CD4-positive, alpha-beta T cell treated with Interferon alpha-2 for 1 hour (primary cell): ENCODE data around the gene KIF3A.

Experiments used
- DNase-seq, 2 donors: peaks; one replicate each; pipeline ENCODE4 v3.0.0-alpha.2; 2020 to 2022

The KIF3A gene

DNA sequence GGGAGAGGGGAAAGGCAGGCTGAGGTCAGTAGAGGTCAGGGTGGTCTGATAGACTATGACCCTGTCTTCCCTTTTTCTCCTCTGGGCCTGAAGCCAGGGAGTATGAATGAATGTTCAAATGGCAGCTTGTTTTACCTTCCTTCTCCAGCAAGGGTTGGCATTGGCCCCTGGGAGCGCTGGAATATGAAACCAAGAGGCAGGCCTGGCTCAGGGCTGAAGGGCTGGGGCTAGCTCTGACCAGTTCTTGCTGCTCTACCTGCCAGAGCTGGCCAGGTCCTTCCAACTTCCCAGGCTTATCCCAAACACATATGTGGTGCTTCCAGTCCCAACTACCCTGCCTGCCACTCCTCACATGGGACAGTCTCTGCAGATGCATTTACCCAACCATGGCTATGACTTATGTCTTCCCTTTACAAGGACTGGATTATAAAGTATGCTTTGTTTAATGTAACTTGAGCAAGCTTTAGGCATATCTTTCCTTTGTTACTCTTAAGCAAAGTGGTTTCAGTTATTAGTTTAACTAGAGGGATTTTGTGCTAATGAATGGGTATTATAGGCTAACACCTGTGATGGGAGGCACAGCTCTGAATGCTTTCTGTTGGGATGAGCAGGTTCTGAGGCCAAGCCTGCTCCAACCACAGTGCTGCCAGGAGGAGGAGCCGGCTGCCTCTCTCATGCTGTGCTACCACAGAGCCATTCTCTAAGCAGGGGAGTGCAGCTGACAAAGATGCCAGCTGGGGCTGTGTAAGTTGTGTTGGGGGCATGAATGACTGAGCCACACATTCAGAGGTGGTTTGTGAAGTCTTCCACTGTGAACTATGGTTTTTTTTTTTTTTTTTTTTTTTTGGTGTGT is 16.0 kb upstream of the KIF3A start:
- DNase-seq, result no peak

DNA sequence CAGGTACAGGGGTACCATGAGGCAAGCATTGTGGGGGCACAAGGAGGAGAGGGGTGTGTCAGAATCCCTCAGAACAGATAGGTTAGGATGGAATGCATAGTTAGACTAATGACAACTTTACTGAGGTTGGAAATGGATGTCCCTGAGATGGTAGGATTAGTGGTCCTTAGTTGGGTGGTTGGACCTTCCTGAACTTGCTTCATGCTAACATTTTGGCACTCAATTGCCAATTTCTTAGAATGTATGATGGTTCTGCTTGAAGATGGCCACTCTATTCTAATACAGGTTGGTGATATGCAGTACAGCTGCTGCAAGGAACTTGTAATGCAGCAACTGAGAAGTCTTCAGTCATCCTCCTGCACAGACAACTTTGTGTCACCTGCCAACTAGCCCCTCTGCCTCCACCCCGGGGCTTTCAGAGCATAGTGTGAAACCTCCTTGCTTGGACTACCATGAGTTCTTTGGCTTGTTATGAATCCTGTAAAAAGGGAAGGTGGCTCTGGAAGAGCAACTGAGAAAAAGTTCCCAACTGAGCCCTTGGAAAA is 15.3 kb upstream of the KIF3A start:
- no peak for DNase-seq

DNA sequence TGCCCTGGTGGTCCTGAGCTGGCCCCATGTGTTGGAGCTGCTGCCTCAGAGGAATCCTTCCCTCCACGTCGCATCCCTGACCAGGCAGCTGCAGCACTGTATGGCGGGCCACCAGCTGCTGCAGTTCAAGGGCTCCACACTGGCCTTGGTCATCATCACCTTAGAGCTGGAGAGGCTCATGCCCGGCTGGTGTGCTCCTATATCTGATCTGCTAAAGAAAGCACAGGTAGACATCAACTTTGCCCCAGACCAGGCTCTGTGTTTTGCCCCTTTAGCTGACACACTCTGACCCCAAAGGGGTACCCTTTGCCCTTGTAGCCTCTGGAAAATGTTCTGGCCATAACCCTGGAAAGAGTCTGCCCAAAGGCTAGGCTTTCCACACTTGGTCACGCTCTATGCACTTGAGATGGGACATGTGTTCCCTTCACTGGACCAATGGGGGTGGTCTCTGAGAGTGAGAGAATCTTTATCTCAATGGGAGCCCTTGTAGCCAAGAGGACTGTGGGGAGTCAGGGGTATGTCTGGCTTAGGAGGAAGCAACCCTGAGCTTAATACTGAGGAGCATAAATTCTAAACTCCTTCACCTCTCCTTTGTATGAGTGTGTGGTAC is 14.7 kb upstream of the KIF3A start:
- no peak for DNase-seq

DNA sequence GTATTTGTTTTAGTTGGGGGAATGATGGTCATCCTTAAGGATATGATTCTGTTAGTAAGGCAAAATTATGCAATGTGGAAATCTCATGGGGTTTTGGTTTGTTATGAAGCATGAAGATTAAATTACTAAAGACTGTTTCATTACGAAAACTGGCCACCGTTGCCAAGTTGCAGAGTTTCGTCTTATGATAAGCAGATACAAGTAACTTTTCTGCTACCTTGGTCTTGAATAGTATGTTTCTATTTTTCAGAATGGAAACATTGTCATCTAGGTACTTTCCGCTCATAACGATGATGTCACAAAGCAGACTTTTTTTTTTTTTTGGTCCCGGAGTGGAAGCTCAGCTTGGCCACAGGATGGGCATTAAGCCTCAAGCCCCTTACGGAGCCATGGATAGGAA is 14.1 kb upstream of the KIF3A start:
- DNase-seq, result peak in 1 of 2 donors; percentile 37

DNA sequence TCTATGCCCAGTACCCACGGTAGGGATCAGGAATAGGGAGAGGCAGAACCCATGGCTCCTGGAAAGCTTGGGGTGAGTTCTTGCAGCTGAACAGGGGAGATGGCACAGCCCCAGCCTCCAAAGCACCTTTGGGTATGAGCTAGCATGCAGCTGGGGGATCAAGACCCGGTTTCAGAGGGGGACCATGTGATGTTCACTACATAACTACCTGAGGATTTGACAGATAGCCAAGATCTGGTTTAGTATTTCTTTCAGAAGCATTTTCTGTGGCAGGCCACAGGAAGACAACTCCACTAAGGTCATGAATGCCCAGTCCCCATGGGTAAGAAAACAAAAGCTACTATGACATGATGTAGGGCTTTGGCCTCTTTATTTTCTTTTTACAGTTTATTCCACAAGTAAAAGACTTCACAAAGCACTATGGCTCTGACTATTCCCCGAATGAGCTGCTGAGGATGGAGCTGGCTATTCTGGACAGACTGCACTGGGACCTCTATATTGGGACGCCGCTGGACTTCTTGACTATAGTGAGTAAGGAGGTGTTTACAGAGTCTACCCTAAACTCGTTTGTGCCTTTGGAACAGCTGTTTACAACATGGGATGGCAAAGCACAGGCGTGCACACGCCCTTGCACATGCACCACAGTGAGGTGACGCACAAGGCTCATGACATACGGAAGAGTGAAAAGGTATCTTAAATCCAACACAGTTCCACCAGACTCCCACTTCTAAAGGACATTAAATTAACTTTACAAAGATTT is 13.3 kb upstream of the KIF3A start:
- DNase-seq, result no peak

DNA sequence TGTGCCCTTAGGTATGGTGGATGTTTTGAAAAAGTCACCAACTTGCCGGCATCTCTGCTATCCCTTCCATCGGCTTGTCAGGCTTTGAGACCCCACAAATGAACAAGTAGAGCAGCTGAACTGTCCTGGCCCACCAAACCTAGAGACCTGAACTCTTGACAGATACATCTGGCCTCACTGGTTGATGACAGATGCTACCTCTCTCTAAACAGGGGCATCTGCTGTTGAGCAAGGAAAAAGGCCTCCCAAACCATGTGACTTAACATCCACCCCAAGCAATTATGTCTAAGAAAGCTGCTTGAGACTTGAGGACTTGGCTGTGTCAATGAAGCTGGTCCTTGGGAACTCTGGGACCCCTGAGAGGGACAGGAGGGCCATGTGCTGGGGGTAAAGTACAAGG is 12.2 kb upstream of the KIF3A start:
- DNase-seq, result no peak

DNA sequence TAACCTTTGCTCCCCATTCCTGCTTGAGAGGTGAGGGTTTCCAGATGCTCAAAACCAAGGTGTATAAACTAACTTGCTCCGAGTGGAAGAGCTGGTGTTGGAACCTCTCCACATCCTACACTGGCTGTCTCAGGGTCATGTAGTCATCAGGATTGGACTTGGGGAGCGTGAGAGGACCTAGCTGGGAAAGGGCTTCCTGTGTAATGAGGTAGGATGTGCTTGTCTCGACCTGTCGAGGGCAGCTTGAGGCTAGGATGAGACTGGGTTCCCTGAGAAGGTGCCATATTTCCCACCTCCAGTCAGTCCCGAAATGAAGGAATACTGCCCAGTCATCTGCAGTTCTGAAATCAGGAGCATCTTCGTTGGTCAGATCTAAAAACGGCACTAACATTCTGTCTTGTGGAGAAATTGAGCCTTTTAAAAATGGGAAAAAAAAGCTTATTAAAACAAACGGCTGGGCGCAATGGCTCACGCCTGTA is 11.2 kb upstream of the KIF3A start:
- DNase-seq, result no peak

DNA sequence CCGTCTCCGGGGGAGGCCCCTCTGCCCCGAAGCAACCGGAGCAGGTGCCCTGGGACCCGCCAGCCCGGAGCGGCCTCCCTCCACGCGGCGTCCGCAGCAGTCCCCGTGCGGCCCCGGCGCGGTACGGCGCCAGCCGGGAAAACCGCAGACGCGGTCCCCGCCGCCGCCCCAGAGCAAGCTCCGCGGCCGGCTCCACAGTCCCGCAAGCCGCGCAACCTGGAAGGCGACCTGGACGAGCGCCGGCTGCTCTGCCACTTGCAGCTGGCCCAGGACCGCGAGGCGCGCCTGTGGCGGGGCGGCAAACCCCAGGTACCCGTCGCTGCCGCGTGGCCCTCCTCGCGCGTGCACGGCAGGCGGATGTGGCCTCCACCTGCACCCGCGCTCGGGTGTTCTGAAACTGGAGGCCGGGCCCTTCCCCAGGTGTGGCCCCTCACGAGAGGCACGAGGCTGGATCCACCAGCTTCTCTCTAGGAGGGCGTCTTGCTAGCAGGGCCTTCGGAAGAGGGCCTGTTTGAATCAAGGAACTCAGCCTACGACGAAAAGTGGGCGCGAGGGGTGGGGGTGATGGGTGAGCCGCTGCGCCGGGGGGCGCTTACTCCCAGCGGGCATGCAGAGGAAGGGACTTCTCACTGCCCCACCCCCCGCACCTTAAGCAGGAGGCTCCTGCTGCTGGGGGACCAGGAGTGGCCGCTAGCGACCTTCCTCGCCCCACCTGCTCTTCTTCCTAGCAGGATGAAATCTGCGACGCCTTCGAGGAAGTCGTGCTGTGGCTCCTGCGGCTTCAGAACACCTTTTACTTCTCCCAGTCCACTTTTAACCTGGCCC is 10.5 kb upstream of the KIF3A start:
- DNase-seq, result peak; percentile 28 to 62

DNA sequence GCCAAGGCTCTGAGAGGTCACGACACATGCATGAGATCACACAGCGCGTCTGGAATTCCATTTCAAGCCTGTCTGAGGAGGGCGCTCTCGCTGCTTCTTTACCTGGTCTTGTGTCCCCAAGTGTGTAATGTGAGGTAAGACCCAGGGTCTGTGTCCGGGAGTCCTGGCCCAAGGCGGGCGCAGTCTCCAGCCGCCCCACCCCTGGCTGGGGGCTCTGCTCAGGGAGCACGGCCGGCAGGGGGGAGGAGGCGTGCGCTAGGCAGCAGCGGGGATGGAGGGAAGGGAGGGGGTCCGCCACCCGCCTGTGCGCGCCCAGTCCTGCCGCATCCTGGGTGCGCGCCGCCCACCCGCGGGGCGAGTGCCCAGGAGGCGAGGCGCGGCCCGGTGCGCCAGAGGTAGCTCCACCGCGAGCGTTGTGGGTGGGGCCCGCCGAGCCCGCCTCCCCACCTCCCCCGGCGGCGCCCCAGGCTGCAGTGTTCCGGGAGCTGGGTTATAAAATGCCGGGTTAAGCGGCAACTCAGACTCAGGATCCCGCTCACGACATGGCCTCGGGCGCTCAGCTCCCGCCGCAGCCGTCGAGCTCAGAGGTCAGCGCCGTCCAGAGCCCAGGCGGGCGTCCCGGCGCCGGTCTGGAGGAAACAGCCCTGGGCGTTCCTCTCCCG is 9.7 kb upstream of the KIF3A start, which contains the start of gene CCNI2:
Gene CCNI2 (plus strand): TSS at position 473 of the 662 bp plus-strand sequence. CDS start 70 bp downstream, at position 543.
- peak; percentile 50 to 78 for DNase-seq

DNA sequence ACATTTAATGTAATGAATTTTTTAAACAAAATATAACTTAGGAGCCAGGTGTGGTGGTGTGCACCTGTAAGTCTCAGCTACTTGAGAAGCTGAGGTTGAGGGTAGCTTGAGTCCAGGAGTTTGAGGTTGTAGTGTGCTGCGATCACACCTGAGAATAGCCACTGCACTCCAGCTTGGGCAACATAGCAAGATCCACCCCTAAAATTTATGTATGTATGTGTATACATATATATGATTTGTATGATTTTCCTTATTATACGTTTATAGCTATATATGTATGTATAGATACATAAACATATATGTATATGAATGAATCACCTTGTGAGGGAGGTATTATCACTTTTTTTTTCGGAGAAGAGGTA is 9.2 kb upstream of the KIF3A start:
- no peak for DNase-seq

DNA sequence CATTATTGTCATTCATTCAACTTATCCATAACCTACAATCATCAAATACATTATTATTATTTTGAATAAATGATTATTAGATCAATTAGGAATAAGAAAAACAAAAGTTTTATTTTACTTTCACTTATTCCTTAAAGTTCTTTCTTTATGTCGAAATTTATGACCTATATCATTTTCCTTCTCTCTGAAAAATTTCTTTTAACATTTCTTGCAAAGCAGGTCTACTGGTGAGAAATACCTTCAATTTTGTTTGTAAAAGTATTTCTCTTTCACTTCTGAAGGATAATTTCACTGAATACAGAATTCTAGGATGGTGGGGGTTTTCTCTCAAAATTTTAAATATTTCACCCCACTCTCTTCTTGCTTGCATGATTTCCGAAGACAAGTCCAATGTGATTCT is 7.3 kb upstream of the KIF3A start:
- no peak for DNase-seq

DNA sequence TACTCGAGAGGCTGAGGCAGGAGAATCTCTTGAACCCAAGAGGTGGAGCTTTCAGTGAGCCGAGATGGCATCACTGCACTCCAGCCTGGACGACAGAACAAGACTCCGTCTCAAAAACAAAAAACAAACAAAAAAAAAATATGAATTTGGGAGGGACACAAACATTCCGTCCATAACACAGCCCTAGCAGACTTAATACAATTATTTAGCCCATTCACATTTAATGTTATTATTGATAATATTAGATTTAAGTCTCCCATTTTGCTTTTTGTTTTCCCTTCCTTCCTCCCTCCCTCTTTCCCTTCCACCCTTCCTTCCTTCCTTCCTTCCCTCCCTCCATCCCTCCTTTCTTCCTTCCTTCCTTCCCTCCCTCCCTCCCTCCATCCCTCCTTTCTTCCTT is 5.3 kb upstream of the KIF3A start:
- DNase-seq, result no peak

DNA sequence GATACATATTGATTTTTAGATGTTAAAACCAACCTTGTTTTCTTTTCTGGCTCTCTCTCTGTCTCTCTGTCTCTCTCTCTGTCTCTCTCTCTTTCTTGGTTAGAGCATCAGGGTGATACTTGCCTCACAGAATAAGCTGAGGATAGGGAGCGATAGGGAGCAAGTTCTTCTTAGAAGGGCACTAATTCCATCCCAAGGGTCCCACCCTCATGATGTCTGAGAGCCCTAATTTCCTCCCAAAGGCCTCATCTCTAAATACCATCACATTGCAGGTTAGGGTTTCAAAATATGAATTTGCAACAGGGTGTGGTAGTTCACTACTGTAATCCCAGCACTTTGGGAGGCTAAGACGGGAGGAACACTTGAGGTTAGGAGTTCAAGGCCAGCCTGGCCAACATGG is 4.8 kb upstream of the KIF3A start:
- no peak for DNase-seq

DNA sequence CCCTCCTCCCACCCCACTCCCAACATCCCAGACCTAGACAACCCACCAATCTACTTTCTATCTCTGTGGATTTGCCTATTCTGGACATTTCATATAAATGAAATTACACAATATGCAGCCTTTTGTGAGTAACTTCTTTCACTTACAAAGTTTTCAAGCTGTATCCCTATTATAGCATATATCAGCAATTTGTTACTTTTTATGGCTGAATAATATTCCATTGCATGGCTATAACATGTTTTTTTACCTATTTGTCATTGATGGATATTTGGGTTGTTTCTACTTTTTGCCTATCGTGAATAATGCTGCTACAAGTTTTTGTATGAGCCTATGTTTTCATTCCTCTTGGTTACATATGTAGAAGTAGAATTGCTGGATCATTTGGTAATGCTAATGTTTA is 1.9 kb upstream of the KIF3A start:
- DNase-seq, result no peak

DNA sequence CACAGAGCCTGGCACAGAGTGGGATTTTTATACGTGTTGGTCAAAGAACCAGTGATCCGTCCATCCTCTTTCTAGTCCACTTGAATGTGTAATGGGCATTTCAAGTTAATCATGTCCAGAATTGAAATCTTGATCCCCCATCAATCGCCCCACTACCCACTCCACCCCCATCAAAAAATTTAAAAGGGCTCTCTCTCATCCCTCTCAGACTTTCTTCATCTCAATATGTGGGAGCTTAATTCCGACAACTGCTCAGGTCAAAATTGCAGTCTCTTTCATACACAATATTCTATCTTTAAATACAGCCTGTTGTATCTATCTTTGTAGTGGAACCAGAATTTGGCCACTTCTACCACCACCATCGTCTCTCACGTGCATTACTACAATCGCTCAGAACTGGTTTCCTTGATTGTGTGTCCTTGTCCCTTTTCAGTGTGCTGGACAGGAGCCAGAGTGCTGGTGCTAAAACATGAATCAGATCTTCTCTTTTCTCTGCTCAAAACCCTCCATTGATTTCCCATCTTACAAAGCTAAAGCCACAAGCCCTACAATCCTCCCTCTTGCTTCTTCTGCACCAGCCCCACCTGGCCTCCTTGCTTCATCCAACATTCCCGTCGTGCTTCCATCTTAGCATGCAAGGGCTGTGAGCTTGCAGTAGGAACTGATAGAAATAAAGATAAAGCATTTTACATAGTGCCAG is 786 bp upstream of the KIF3A start:
- no peak for DNase-seq

DNA sequence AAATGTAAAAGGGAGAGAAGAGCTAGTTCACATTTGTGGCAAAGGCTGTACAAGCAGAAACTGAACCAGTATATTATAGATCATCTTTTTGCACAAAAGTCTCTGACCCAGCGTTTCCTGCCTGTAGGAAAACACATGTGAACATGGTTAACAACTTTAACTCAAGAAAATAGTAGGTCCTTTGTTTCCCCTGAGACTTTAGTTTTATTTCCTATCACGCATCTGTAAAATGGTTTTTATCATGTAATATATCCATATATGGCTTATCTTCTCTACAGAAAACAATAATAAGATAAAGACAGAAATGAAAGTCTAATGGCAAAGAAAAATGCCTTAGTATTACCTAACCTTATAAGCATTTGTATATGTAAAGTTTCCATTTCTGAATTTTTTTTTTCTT is 2.7 kb downstream of the KIF3A start:
- no peak for DNase-seq

DNA sequence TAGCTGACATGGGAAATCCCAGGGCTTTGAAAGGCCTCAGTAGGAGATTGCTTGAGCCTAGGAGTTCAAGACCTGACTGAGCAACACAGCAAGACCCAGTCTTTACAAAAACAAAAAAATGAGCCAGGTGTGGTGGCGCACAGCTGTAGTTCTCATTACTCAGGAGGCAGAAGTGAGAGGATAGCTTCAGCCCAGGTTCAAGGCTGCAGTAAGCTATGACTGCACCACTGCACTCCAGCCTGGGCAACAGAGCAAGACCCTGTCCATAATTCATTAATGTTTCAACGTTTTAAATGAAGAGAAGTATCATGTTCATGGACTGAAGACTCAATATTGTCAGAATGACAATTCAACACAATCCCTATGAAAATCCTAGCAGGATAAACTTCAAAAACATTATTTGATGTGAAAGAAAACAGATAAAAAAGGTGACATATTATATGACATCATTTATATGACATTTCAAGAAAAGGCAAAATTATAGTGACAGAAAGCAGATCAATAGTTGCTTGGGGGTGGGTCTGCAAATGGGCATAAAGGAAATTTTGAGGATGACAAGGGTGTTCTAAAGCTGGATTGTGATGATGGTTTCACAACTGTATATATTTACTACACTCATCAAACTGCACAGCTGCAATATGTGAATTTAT is 3.7 kb downstream of the KIF3A start:
- no peak for DNase-seq

DNA sequence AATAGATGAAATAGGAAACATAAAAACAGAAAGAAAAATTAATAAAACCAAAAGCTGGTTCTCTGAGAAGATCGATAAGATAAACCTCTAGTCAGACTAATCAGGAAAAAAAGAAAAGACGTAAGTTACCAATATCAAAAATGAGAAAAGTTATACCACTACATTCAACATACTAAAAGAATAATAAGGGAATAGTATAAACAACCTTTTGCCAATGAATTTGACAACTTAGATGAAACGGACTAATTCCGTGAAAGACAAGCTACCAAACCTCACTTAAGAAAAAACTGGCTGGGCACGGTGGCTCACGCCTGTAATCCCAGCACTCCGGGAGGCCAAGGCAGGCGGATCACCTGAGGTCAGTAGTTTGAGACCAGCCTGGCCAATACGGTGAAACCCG is 7.5 kb downstream of the KIF3A start:
- no peak for DNase-seq

DNA sequence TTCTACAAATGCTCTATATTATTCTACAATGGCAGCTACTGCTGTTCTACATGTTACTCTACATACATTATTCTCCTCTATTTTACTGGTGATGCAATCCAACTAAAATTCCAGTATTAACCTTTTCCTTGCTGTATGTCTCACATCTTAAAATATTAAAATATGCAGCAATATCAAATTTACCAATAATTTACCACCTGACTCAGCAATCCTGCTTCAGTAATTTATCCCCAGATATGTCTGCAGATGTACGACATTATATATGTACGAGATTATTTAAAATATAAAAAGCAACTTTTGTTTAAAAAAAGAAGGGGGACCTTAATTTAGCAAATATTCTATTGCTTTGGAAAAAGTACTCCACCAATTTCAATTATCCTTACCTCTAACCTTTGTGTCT is 11.6 kb downstream of the KIF3A start:
- DNase-seq, result no peak

DNA sequence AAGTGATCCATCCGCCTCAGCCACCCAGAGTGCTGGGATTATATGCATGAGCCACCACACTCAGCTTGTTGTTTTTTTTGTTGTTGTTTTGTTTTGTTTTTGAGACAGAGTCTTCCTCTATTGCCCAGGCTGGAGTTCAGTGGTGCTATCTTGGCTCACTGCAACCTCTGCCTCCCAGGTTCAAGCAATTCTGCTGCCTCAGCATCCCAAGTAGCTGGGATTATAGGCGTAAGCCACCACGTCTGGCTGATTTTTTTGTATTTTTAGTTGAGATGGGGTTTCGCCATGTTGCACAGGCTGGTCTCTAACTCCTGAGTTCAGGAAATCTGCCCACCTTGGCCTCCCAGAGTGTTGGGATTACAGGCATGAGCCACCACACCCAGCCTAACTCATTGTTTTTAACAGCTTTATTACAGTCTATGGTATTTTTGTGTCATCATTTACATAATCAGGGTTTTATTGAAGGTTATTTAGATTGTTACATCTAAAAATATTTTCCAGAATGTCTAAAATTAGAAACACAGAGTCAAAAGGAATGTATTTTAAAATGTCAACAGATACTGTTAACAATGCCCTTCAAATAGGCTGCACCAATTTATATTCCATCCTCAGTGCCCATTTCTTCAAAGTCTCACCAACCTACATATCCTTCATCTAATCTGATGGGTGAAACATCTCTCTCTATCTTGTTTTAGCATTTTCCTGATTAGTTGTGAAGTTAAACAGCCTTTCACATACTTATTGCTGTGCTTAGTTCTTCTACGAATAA is 18.6 kb downstream of the KIF3A start:
- no peak for DNase-seq
